BJ (cell line): ENCODE data around the gene SLAMF1. TPM values are rescaled to one million over a fixed set of nuclear protein-coding genes. Genes with fewer than 3 reads are reported as not detected.

ENCODE experiments used
- CTCF ChIA-PET: fragments of 350-600 bp; formaldehyde crosslinking; extraction: SDS; loops from one replicate; lab custom pipeline; 2021; ENCODE audit warnings: antibody characterized with exemption, inconsistent platforms; lab: Yijun Ruan, JAX
- POLR2A ChIA-PET: fragments of 300-600 bp; sonication (Branson Sonifier 250); formaldehyde crosslinking; extraction: SDS; loops from one replicate; lab custom pipeline; 2021; ENCODE audit warnings: antibody characterized with exemption; lab: Charles Lee
- DNase-seq: peaks from one replicate; pipeline ENCODE4 v3.0.0-alpha.2; 2011; ENCODE audit warnings: low read depth
- H3K27me3 ChIP-seq: 2 replicates; pipeline ENCODE4 v1.6.0; 2011; ENCODE audit warnings: low read length; ENCODE audit not compliant: control insufficient read depth, insufficient read depth
- H3K36me3 ChIP-seq: 2 replicates; pipeline ENCODE4 v1.5.1; 2011; ENCODE audit warnings: low read length; ENCODE audit not compliant: control insufficient read depth, insufficient read depth
- H3K4me3 ChIP-seq: 2 replicates; pipeline ENCODE4 v1.5.1; 2011; ENCODE audit warnings: low read depth, mild to moderate bottlenecking, control low read depth, low read length
- polyA plus RNA-seq: library from polyadenylated mRNA; depleted of rRNA; stranded (reverse); fragments of >200 nt; gene quantifications from 2 replicates; pipeline ENCODE4 v1.2.3, GENCODE V29; 2011
- TF ChIP-seq, protein P1 (sequence below): IDR thresholded peaks from 2 replicates; pipeline ENCODE4 v1.5.1; 2011; ENCODE audit warnings: low read depth, mild to moderate bottlenecking, control low read depth, inconsistent platforms, low read length, moderate library complexity; ENCODE audit not compliant: insufficient read depth

Gene SLAMF1
- polyA plus RNA-seq, 1 experiment: not detected

- DNase-seq: no peak
- TF ChIP-seq, protein P1, sequence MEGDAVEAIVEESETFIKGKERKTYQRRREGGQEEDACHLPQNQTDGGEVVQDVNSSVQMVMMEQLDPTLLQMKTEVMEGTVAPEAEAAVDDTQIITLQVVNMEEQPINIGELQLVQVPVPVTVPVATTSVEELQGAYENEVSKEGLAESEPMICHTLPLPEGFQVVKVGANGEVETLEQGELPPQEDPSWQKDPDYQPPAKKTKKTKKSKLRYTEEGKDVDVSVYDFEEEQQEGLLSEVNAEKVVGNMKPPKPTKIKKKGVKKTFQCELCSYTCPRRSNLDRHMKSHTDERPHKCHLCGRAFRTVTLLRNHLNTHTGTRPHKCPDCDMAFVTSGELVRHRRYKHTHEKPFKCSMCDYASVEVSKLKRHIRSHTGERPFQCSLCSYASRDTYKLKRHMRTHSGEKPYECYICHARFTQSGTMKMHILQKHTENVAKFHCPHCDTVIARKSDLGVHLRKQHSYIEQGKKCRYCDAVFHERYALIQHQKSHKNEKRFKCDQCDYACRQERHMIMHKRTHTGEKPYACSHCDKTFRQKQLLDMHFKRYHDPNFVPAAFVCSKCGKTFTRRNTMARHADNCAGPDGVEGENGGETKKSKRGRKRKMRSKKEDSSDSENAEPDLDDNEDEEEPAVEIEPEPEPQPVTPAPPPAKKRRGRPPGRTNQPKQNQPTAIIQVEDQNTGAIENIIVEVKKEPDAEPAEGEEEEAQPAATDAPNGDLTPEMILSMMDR: no peak
- ChIA-PET POLR2A (no interaction called here), CTCF (no interaction called here)
- Histone ChIP-seq H3K36me3 (no peaks in the 10 kb centered on the region), H3K27me3 (no peaks in the 10 kb centered on the region), H3K4me3 (no peak overlapping the region)
Measured at GRCh38 chr1:160638926-160639325, 7.9 kb downstream of the SLAMF1 start.

DNA sequence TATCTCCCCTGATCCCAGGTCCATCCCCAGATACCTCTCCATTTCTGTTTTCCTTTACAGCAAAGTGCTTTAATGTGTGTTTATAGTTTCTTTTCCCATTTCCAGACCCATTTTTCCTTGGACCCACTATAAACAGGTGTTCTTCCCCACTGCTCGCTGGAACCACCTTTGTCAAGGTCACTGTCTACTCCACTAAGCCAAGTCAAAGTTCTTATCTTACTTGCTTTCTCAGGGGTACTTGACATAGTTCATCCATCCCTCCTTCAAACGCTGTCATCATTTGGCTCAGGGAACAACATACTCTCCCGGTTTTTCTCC lies 8.3 kb downstream of the SLAMF1 start:
- Histone ChIP-seq H3K36me3 (no peaks in the 10 kb centered on the region), H3K4me3 (no peak overlapping the region), H3K27me3 (no peaks in the 10 kb centered on the region)
- no peak for DNase-seq
- POLR2A ChIA-PET: no interaction called here
- CTCF ChIA-PET: no interaction called here
- TF ChIP-seq, protein P1: no peak

- H3K36me3 ChIP-seq: no peaks in the 10 kb centered on the region
- POLR2A ChIA-PET: no interaction called here
- no peak overlapping the region for H3K4me3 ChIP-seq
- TF ChIP-seq, protein P1: no peak
- no peaks in the 10 kb centered on the region for H3K27me3 ChIP-seq
- CTCF ChIA-PET: no interaction called here
- no peak for DNase-seq
Measured at GRCh38 chr1:160637821-160638539, 8.9 kb downstream of the SLAMF1 start.

DNA sequence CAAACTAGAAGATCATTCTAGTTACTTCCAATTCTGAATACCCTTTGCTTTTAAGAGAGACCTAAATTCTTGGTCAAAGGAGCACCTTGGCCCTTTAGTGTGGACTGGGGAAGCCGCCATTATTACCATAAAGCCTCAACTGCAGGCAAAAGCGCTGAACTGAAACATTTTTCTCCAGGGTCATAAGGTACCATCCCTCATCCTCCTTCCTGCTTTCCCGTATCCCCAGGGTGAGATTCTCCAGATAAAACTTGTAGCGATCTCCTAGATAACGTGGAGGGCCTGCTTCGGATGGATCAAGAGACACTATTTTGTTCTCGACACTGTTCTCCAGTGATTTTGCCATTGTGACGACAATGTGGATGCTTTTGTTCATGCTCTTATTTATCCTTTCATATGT lies 9.8 kb downstream of the SLAMF1 start:
- TF ChIP-seq, protein P1: no peak
- Histone ChIP-seq H3K36me3 (no peaks in the 10 kb centered on the region), H3K4me3 (no peak overlapping the region), H3K27me3 (no peaks in the 10 kb centered on the region)
- POLR2A ChIA-PET: no interaction called here
- CTCF ChIA-PET: no interaction called here
- DNase-seq: no peak

DNA sequence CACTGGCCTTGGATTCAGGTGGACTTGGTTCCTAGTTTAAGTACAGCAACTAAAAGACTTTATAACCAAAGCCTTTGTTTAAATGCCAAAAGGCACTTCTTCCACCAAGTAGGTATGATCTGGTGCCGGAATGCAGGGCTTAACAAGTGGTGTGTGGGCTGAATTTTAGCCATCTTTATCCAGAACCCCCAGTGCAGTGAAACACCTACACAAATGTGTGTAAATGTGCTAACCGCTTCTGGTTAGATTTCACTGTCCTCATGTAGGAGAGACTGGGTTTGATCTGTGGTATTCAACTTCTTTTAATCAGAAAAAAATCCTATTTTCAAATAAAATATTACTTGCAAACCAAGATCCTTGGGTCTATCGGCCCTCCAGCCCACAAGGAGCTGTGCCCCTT lies 10.3 kb downstream of the SLAMF1 start:
- H3K4me3 ChIP-seq: no peak overlapping the region
- no peaks in the 10 kb centered on the region for H3K27me3 ChIP-seq
- CTCF ChIA-PET: no interaction called here
- POLR2A ChIA-PET: no interaction called here
- no peak for DNase-seq
- TF ChIP-seq, protein P1: no peak
- H3K36me3 ChIP-seq: no peaks in the 10 kb centered on the region
